HepG2 (cell line): Measurements from ENCODE around the gene POLR2H. TPM values are rescaled to one million over a fixed set of nuclear protein-coding genes. Genes with fewer than 3 reads are reported as not detected.
A peak's percentile ranks its signal among the peaks of the same experiment; 100 is the strongest.

Source experiments
- ATM ChIP-seq: fragments of 450-650 bp; IDR thresholded peaks from 2 replicates; pipeline ENCODE4 v1.7.1; 2017; ENCODE audit warnings: mild to moderate bottlenecking, borderline replicate concordance
- CCAR2 ChIP-seq: fragments of 200-400 bp; formaldehyde crosslinking; optimal IDR thresholded peaks from 2 replicates; pipeline ENCODE3; 2018; ENCODE audit warnings: low read depth, mild to moderate bottlenecking, low read length, moderate library complexity
- EEA1 ChIP-seq: sonication (generic); formaldehyde crosslinking; IDR thresholded peaks from 2 replicates; pipeline ENCODE4 v1.5.1; 2020; ENCODE audit warnings: mild to moderate bottlenecking, missing genetic modification reagents, borderline replicate concordance
- GABPB1 ChIP-seq: IDR thresholded peaks from 2 replicates; pipeline ENCODE4 v1.6.1; 2016; ENCODE audit warnings: mild to moderate bottlenecking, missing genetic modification reagents, moderate library complexity, missing compliant biosample characterization
- KDM1A ChIP-seq: IDR thresholded peaks from 2 replicates; pipeline ENCODE4 v1.6.1; 2016; ENCODE audit warnings: missing compliant biosample characterization
- NFE2L1 ChIP-seq: sonication (generic); formaldehyde crosslinking; IDR thresholded peaks from 2 replicates; pipeline ENCODE4 v1.4.0; 2020; ENCODE audit warnings: missing genetic modification reagents, mild to moderate bottlenecking, borderline replicate concordance
- PHB2 ChIP-seq: fragments of 450-650 bp; IDR thresholded peaks from 2 replicates; pipeline ENCODE4 v1.6.1; 2018; ENCODE audit not compliant: partially characterized antibody
- PHF8 ChIP-seq: sonication (generic); formaldehyde crosslinking; IDR thresholded peaks from 2 replicates; pipeline ENCODE4 v1.5.0; 2020; ENCODE audit warnings: missing genetic modification reagents
- SMAD9 ChIP-seq: sonication (generic); formaldehyde crosslinking; IDR thresholded peaks from 2 replicates; pipeline ENCODE4 v1.5.1; 2020; ENCODE audit warnings: mild to moderate bottlenecking, missing genetic modification reagents
- STAG1 ChIP-seq: sonication (generic); formaldehyde crosslinking; IDR thresholded peaks from 2 replicates; pipeline ENCODE4 v1.4.0; 2020; ENCODE audit warnings: missing genetic modification reagents
- TFDP2 ChIP-seq: sonication (generic); formaldehyde crosslinking; IDR thresholded peaks from 2 replicates; pipeline ENCODE4 v1.4.0; 2020; ENCODE audit warnings: missing genetic modification reagents
- ZBED4 ChIP-seq: sonication (generic); formaldehyde crosslinking; IDR thresholded peaks from 2 replicates; pipeline ENCODE4 v1.4.0; 2020; ENCODE audit warnings: missing genetic modification reagents, borderline replicate concordance
- ZNF263 ChIP-seq: sonication (generic); formaldehyde crosslinking; IDR thresholded peaks from 2 replicates; pipeline ENCODE4 v1.4.0; 2020; ENCODE audit warnings: missing genetic modification reagents
- ZNF280D ChIP-seq: sonication (generic); formaldehyde crosslinking; IDR thresholded peaks from 2 replicates; pipeline ENCODE4 v1.5.1; 2020; ENCODE audit warnings: mild to moderate bottlenecking, missing genetic modification reagents
- ZNF552 ChIP-seq: sonication (generic); formaldehyde crosslinking; IDR thresholded peaks from 2 replicates; pipeline ENCODE4 v1.9.0; 2022; ENCODE audit warnings: missing genetic modification reagents, mild to moderate bottlenecking, borderline replicate concordance
- ZNF776 ChIP-seq: sonication (generic); formaldehyde crosslinking; IDR thresholded peaks from 2 replicates; pipeline ENCODE4 v1.4.0; 2020; ENCODE audit warnings: mild to moderate bottlenecking, missing genetic modification reagents
- polyA plus RNA-seq, 8 experiments: library from polyadenylated mRNA; depleted of rRNA in 3 of 8; stranded (reverse) in 7 of 8; unstranded in 1 of 8; fragments of >200 nt; fragmentation: Illumina TruSeq in 4 of 8; extraction: Trizol in 4 of 8; gene quantifications; 2 replicates each; pipeline versions ENCODE4 v1.2.1 to v1.2.3, GENCODE V29; 2011 to 2016; ENCODE audit warnings: low read depth in 4 of 8, missing spikeins in 1 of 8, mixed read lengths in 1 of 8; ENCODE audit not compliant: insufficient read depth in 1 of 8
- total RNA-seq, 5 experiments: library from RNA; depleted of rRNA; stranded (reverse); fragments of >200 nt; fragmentation: Illumina TruSeq; extraction: Trizol; gene quantifications; 2 replicates each; pipeline ENCODE4 v1.2.3, GENCODE V29; 2016; ENCODE audit warnings: low read depth in 1 of 5
- TF ChIP-seq, protein P1 (sequence below): fragments of 450-650 bp; IDR thresholded peaks from 2 replicates; pipeline ENCODE4 v1.6.1; 2017; ENCODE audit warnings: mild to moderate bottlenecking
- TF ChIP-seq, protein P2 (sequence below): sonication (generic); formaldehyde crosslinking; IDR thresholded peaks from 2 replicates; pipeline ENCODE4 v1.4.0; 2020; ENCODE audit warnings: missing genetic modification reagents

The POLR2H gene
- total and polyA plus RNA-seq, 2 of the 13 experiments (the other 11 are each of a cell fraction or from before 2014, with no cell fraction given), result 118 to 194 TPM

- peak; percentile 14; the same call in 1 of the 2 replicates for TF ChIP-seq ZBED4 (CRISPR knock-in tag)
- TF ChIP-seq ATM, result no peak
- TF ChIP-seq PHB2, result no peak
- TF ChIP-seq EEA1 (CRISPR knock-in tag), result no peak
- no peak; the same call in 1 of the 2 replicates for TF ChIP-seq ZNF552 (CRISPR knock-in tag)
- TF ChIP-seq KDM1A (CRISPR knock-in tag), result no peak
- TF ChIP-seq TFDP2, result peak; percentile 2; the same call in 1 of the 2 replicates
- no peak for TF ChIP-seq SMAD9
- TF ChIP-seq, protein P1, sequence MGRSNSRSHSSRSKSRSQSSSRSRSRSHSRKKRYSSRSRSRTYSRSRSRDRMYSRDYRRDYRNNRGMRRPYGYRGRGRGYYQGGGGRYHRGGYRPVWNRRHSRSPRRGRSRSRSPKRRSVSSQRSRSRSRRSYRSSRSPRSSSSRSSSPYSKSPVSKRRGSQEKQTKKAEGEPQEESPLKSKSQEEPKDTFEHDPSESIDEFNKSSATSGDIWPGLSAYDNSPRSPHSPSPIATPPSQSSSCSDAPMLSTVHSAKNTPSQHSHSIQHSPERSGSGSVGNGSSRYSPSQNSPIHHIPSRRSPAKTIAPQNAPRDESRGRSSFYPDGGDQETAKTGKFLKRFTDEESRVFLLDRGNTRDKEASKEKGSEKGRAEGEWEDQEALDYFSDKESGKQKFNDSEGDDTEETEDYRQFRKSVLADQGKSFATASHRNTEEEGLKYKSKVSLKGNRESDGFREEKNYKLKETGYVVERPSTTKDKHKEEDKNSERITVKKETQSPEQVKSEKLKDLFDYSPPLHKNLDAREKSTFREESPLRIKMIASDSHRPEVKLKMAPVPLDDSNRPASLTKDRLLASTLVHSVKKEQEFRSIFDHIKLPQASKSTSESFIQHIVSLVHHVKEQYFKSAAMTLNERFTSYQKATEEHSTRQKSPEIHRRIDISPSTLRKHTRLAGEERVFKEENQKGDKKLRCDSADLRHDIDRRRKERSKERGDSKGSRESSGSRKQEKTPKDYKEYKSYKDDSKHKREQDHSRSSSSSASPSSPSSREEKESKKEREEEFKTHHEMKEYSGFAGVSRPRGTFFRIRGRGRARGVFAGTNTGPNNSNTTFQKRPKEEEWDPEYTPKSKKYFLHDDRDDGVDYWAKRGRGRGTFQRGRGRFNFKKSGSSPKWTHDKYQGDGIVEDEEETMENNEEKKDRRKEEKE, result no peak
- peak; percentile 67 for TF ChIP-seq ZNF263 (CRISPR knock-in tag)
- TF ChIP-seq ZNF280D (CRISPR knock-in tag), result no peak
- TF ChIP-seq NFE2L1 (CRISPR knock-in tag), result no peak
- no peak for TF ChIP-seq CCAR2
- TF ChIP-seq, protein P2, sequence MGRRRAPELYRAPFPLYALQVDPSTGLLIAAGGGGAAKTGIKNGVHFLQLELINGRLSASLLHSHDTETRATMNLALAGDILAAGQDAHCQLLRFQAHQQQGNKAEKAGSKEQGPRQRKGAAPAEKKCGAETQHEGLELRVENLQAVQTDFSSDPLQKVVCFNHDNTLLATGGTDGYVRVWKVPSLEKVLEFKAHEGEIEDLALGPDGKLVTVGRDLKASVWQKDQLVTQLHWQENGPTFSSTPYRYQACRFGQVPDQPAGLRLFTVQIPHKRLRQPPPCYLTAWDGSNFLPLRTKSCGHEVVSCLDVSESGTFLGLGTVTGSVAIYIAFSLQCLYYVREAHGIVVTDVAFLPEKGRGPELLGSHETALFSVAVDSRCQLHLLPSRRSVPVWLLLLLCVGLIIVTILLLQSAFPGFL (CRISPR knock-in tag), result no peak
- TF ChIP-seq ZNF776, result no peak
- TF ChIP-seq STAG1, result no peak
- peak; percentile 85 for TF ChIP-seq PHF8 (CRISPR knock-in tag)
- peak; percentile 96 for TF ChIP-seq GABPB1 (CRISPR knock-in tag)
Measured at GRCh38 chr3:184377882-184378445, 16.5 kb downstream of the POLR2H start, which contains the start of gene THPO (continued).
